GM19468 (cell line): ENCODE measurements around the gene SPTBN1.
A peak's percentile ranks its signal among the peaks of the same experiment; 100 is the strongest.
"Not testable (repeated sequence)": the region's sequence is repeated elsewhere in the genome, so short reads cannot be mapped to it uniquely, and the experiment has no call there.

Experiments
- ATAC-seq: cut with Tn5 transposase; IDR thresholded peaks from one replicate; pipeline ENCODE4 v1.9.1; 2021; ENCODE audit warnings: mild to moderate bottlenecking, moderate library complexity, moderate number of reproducible peaks; ENCODE audit not compliant: unreplicated experiment; ENCODE audit errors: extremely low read depth

SPTBN1 gene

GRCh38 chr2:54522624-54523281, 66.6 kb downstream of the SPTBN1 start:
- no peak for ATAC-seq

- no peak for ATAC-seq
These were observed 67.3 kb downstream of the SPTBN1 start for GRCh38 chr2:54523324-54523959.

- peak; percentile 23 for ATAC-seq
These were observed 68.3 kb downstream of the SPTBN1 start for GRCh38 chr2:54524226-54524991.

GRCh38 chr2:54525321-54525720, 69.2 kb downstream of the SPTBN1 start:
- ATAC-seq = no peak

- no peak for ATAC-seq
These were observed 70.2 kb downstream of the SPTBN1 start for GRCh38 chr2:54526226-54526879.

- no peak for ATAC-seq
These were observed 72.3 kb downstream of the SPTBN1 start for GRCh38 chr2:54528311-54528955.

GRCh38 chr2:54529518-54529917, 73.4 kb downstream of the SPTBN1 start:
- ATAC-seq = not testable (repeated sequence)

GRCh38 chr2:54529935-54530334, 73.8 kb downstream of the SPTBN1 start:
- ATAC-seq = peak; percentile 42

GRCh38 chr2:54531558-54531957, 75.4 kb downstream of the SPTBN1 start:
- no peak for ATAC-seq

- no peak for ATAC-seq
These were observed 78.1 kb downstream of the SPTBN1 start for GRCh38 chr2:54534221-54534620.

- no peak for ATAC-seq
These were observed 78.5 kb downstream of the SPTBN1 start for GRCh38 chr2:54534625-54535024.

- ATAC-seq = no peak
These were observed 79.6 kb downstream of the SPTBN1 start for GRCh38 chr2:54535599-54536195.

- no peak for ATAC-seq
These were observed 80.6 kb downstream of the SPTBN1 start for GRCh38 chr2:54536720-54537119.

GRCh38 chr2:54538537-54538936, 82.4 kb downstream of the SPTBN1 start:
- ATAC-seq = no peak

GRCh38 chr2:54539683-54540082, 83.6 kb downstream of the SPTBN1 start:
- ATAC-seq = no peak

GRCh38 chr2:54540194-54540593, 84.1 kb downstream of the SPTBN1 start:
- ATAC-seq = no peak

GRCh38 chr2:54541995-54542394, 85.9 kb downstream of the SPTBN1 start:
- ATAC-seq = no peak

- no peak for ATAC-seq
These were observed 87.7 kb downstream of the SPTBN1 start for GRCh38 chr2:54543733-54544396.

- peak; percentile 35 for ATAC-seq
These were observed 89.7 kb downstream of the SPTBN1 start for GRCh38 chr2:54545702-54546450.
